SIG-M5 treated with dmso at 0.1 percent for 504 hours (cell line): Measurements from ENCODE around the gene ANO9.
A peak's percentile ranks its signal among the peaks of the same experiment; 100 is the strongest.
"Not testable (repeated sequence)": the region's sequence is repeated elsewhere in the genome, so short reads cannot be mapped to it uniquely, and the experiment has no call there.

Experiments
- DNase-seq: peaks from one replicate; lab custom pipeline; 2025; ENCODE audit not compliant: unreplicated experiment; lab: John Stamatoyannopoulos, UW

ANO9 gene

GRCh38 chr11:416757-417621, 24.8 kb downstream of the ANO9 start:
- no peak for DNase-seq

- no peak for DNase-seq
These were observed 25.6 kb downstream of the ANO9 start for GRCh38 chr11:416051-416756.

DNA sequence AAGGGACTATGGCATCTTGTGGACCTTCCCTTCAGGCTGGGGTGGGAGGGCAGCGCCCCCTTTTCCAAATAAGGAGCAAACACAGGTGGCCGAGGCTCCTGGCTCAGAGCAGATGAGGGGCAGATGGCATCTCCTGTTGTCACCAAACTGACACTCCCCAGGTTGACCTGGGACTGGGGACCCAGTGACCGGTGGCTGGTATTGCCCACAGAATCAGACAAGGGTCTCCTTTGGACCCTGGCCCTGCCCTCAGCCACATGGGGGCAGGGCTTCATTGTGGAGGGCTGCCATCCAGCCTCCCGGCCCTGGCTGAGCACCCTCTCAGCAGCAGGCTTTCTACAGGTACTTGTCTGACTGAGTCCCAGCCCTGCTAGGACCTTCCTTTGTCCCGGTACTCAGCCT, 26.2 kb downstream of the ANO9 start:
- DNase-seq, result no peak

- DNase-seq, result no peak
These were observed 27.4 kb downstream of the ANO9 start for GRCh38 chr11:414318-414857.

DNA sequence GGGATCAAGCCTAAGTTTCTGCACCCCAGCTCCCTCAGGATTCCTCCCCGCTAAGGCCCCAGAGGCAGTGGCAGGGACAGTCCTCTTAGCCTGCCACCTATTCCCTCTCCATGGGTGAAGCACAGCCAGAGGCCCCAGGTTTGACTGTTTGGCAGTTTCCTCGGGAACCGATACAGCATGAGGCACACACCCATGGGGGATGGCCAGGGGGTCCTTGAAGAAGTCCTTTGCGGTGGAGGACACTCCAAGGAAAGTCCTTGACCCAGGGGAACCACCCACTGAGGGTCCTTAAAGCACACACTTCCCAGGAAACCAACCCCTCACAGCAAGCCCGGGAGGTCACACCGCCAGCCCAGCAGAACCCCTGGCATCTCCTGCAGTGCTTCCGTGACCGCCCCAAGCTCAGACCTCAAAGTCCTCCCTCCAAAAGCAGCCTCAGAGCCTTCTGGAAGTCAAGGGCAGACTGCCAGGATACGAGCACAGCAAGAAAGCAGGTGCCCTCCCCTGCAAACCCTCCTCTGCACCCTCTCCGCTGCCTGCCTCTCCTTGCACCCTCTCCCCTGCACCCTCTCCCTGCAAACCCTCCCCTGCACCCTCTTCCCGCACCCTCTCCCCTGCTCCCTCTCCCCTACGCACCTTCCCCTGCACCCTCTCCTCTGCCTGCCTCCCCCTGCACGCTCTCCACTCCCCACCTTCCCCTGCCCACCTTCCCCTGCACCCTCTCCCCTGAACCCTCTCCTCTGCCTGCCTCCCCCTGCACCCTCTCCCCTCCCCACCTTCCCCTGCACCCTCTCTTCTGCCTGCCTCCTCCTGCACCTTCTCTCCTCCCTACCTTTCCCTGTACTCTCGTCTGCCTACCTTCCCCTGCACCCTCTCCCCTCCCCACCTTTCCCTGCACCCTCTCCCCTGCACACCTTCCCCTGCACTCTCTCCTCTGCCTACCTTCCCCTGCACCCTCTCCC, 28.4 kb downstream of the ANO9 start:
- DNase-seq, result no peak

- no peak for DNase-seq
These were observed 29.1 kb downstream of the ANO9 start for GRCh38 chr11:412641-413119.

GRCh38 chr11:411520-411919, 30.3 kb downstream of the ANO9 start:
- DNase-seq, result not testable (repeated sequence)

DNA sequence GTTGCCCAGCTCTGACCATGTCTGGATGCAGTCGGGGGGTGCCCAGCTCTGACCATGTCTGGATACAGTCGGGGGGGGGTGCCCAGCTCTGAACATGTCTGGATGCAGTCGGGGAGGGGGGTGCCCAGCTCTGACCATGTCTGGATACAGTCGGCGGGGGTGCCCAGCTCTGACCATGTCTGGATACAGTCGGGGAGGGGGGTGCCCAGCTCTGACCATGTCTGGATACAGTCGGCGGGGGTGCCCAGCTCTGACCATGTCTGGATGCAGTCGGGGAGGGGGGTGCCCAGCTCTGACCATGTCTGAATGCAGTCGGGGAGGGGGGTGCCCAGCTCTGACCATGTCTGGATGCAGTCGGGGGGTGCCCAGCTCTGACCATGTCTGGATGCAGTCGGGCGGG, 31.1 kb downstream of the ANO9 start:
- DNase-seq, result not testable (repeated sequence)

GRCh38 chr11:409600-410483, 32.0 kb downstream of the ANO9 start:
- DNase-seq, result no peak

DNA sequence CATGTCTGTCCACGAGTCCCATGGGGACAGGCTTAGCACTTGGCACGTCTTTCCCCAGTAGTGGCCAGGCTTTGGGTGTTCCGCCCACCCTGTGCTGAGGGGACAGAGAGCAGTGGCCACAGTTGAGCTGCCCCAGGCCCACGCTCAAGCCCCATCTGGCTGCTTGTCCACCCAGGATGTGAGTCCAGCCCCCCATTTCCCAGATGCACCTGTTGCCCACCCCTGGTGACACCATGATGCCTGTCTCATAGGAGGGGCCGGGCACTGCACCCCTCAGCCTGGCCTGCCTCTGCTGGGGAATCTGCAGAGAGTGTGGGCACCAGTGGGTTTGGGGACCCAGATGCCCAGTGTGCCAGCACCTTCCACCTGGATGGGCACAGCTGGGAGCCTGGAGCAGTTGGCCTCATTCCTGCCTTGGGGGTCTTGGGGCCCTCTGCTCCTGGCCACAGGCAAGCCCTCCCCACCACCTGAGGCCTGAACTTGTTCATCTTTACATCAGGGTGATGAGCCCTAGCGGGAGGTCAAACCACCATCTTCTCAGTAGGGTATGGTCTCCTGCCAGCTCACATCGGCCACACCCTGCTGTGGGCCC, 32.7 kb downstream of the ANO9 start:
- no peak for DNase-seq

DNA sequence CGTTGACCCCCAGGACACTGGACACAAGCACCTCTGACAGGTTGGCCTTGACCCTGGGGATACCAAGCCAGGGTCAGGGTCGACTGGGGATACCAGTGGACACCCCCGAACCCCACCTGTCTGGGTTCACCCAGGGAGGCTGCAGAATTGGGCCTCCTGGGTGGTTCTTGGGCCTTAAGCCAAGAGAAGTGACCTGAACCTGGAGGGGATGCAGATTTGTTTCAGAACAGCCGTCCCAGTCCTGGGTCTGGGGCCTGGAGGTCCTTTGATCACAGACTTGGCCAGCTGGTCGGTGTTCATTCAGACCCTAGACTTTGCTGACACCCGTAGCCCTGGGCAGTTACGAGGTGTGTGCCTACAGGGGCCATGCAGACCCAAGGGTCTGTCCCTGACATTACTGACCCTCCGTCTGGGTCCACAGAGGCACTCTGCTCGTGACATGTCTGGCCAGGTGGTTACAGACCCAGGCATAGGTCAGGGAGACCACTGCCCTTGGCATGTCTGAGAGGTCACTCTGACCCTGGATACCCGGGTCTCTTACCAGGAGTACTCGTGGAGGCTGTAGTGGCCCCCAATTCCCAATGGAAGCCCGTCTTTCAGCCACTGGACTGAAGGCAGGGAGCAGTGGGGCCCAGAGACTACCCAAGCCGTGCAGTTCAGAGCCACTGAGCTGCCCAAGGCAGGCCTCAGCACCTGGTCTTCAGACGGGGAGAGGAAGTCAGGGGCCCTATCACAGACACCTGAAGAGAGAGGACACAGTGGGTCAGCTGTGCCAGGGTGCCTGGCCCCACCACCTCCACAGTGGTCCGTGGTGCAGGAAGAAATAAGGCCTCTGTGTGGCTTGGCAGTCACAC, 33.4 kb downstream of the ANO9 start:
- DNase-seq, result no peak

- no peak for DNase-seq
These were observed 34.1 kb downstream of the ANO9 start for GRCh38 chr11:407651-408123.

DNA sequence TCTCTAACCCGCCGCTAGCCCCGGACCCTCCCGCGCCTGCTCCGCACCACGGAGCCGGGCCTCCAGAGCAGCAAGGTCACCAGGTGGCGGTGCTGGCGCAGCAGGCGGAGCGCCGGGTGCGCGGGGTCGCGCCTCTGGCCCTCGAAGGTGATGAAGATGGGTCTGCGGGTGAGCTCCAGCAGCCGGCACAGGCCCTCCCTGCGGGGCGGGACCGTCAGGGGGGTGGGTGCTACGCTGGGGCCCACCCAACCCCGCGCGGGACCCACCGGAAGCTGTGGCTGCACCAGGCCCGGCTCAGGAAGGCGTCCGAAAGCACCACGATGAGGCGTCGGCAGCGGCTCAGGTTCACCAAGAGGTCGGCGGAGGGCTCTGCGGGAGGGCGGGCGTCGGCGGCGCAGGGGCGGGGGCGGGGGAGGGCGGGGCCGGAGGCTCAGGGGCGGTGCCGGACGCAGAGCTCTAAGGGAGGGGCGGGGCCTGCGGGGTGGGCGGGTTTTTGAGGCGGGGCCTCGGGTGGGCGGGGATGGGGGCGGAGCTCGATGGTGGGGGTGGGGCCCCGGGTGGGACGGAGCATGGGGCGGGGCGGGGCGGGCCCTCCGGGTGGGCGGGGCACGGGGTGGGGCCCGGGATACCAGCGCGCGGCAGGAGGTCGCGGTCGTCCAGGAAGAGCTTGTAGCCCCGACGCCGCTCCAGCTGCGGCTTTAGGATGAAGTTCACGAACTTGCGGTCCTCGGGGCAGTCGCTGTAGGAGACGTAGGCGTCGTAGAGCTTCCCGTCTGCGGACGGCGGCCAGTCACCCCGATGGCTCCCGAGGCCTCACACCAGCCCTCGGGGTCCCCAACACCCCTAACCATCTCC, 34.8 kb downstream of the ANO9 start:
- DNase-seq, result peak; percentile 82

- DNase-seq, result no peak
These were observed 35.6 kb downstream of the ANO9 start for GRCh38 chr11:405954-406795.

GRCh38 chr11:405323-405953, 36.4 kb downstream of the ANO9 start:
- no peak for DNase-seq
